Activated CD4-positive, alpha-beta T cell treated with anti-CD3 and anti-CD28 coated beads, Interleukin-2, amount 10 ng/mL, durations not matched to agents 24 days and 14 days (primary cell): ENCODE measurements around the gene PLK3. TPM values are rescaled to one million over a fixed set of nuclear protein-coding genes. Genes with fewer than 3 reads are reported as not detected.

Experiments
- total RNA-seq: library from RNA; stranded (reverse); gene quantifications from 2 replicates; pipeline ENCODE4 v1.2.3, GENCODE V29; 2022

PLK3 gene
- total RNA-seq, 1 donor from 2014 or later: 190 TPM

Other genes with a start within 250 kb of the PLK3 start
- gene TMEM53, start 125.9 kb upstream of the PLK3 start, total RNA-seq: 4.5 and 5.1 TPM in 2 replicates
- gene ARMH1, start 125.7 kb upstream of the PLK3 start, total RNA-seq: 133 and 137 TPM in 2 replicates
- not detected in 2 replicates for gene RNU5D-1, start 69.2 kb upstream of the PLK3 start, total RNA-seq
- 78.1 and 82.7 TPM in 2 replicates for gene KIF2C, start 60.5 kb upstream of the PLK3 start, total RNA-seq
- 2,376 and 2,377 TPM in 2 replicates for gene RPS8, start 24.8 kb upstream of the PLK3 start, total RNA-seq
- gene BEST4, start 12.2 kb upstream of the PLK3 start, total RNA-seq: 0.77 and 0.83 TPM in 2 replicates
- 0.28 TPM in 1 of 2 replicates, not detected in the other for gene DYNLT4, start 7.0 kb downstream of the PLK3 start, total RNA-seq
- gene BTBD19, start 8.1 kb downstream of the PLK3 start, total RNA-seq: 22.2 and 22.7 TPM in 2 replicates
- 0.78 and 1.0 TPM in 2 replicates for gene PTCH2, start 42.9 kb downstream of the PLK3 start, total RNA-seq
- 58.9 and 60.8 TPM in 2 replicates for gene EIF2B3, start 186.2 kb downstream of the PLK3 start, total RNA-seq
- 19.6 and 20.3 TPM in 2 replicates for gene HECTD3, start 210.9 kb downstream of the PLK3 start, total RNA-seq
- 96.0 and 97.7 TPM in 2 replicates for gene UROD, start 211.9 kb downstream of the PLK3 start, total RNA-seq